HG02623 (cell line): ENCODE results near the gene IGIP.

ENCODE experiments used
- ATAC-seq: cut with Tn5 transposase; IDR thresholded peaks from one replicate; pipeline ENCODE4 v1.9.1; 2021; ENCODE audit warnings: moderate library complexity; ENCODE audit not compliant: unreplicated experiment

The IGIP gene

GRCh38 chr5:140125637-140126036, at the start of gene IGIP:
Gene IGIP (plus strand): TSS chr5:140125937. CDS start chr5:140128477, 2,540 bp downstream.
- no peak for ATAC-seq

GRCh38 chr5:140076142-140076541, 49.6 kb upstream of the IGIP start:
- ATAC-seq, result no peak

GRCh38 chr5:140076788-140077187, 48.9 kb upstream of the IGIP start:
- ATAC-seq, result no peak

GRCh38 chr5:140083120-140083519, 42.6 kb upstream of the IGIP start:
- ATAC-seq, result no peak

- no peak for ATAC-seq
Observed at GRCh38 chr5:140083650-140084049, 42.1 kb upstream of the IGIP start.

GRCh38 chr5:140084541-140084940, 41.2 kb upstream of the IGIP start:
- ATAC-seq, result no peak

GRCh38 chr5:140090251-140090650, 35.5 kb upstream of the IGIP start:
- ATAC-seq, result no peak

GRCh38 chr5:140093179-140093578, 32.6 kb upstream of the IGIP start:
- ATAC-seq, result no peak

- no peak for ATAC-seq
Observed at GRCh38 chr5:140093866-140094265, 31.9 kb upstream of the IGIP start.

GRCh38 chr5:140094889-140095288, 30.8 kb upstream of the IGIP start:
- ATAC-seq, result no peak

- ATAC-seq, result no peak
Observed at GRCh38 chr5:140101179-140101578, 24.6 kb upstream of the IGIP start.

- no peak for ATAC-seq
Observed at GRCh38 chr5:140103154-140103553, 22.6 kb upstream of the IGIP start.

GRCh38 chr5:140104100-140104499, 21.6 kb upstream of the IGIP start:
- ATAC-seq, result no peak

GRCh38 chr5:140106101-140106500, 19.6 kb upstream of the IGIP start:
- no peak for ATAC-seq

GRCh38 chr5:140106805-140107311, 18.9 kb upstream of the IGIP start:
- no peak for ATAC-seq

GRCh38 chr5:140107312-140108092, 18.2 kb upstream of the IGIP start:
- ATAC-seq, result peak; percentile 88

- ATAC-seq, result no peak
Observed at GRCh38 chr5:140108093-140109017, 17.4 kb upstream of the IGIP start.

GRCh38 chr5:140109018-140109758, 16.5 kb upstream of the IGIP start:
- no peak for ATAC-seq

- no peak for ATAC-seq
Observed at GRCh38 chr5:140109759-140110645, 15.7 kb upstream of the IGIP start.

GRCh38 chr5:140110646-140110957, 15.1 kb upstream of the IGIP start:
- ATAC-seq, result no peak
